Testis (tissue), 2 donors: ENCODE data around the gene CAD.

Source experiments
- CTCF ChIP-seq, 3 experiments: fragments of 450-650 bp in 2 of 3; fragments of 200-600 bp in 1 of 3; sonication (generic) in 1 of 3; IDR thresholded peaks; one replicate each; pipeline ENCODE4 v1.5.1; 2016 to 2019; ENCODE audit warnings: antibody characterized with exemption in 3 of 3, mild to moderate bottlenecking in 2 of 3, moderate library complexity in 1 of 3
- POLR2A ChIP-seq: fragments of 450-650 bp; IDR thresholded peaks from one replicate; pipeline ENCODE4 v1.6.1; 2017; ENCODE audit warnings: antibody characterized with exemption, mild to moderate bottlenecking, moderate library complexity

- no peak for TF ChIP-seq CTCF (IDR thresholded peaks at IDR 0.05)
- TF ChIP-seq POLR2A, result no peak
Measured at GRCh38 chr2:27271631-27272340, 54.6 kb downstream of the CAD start.
